Stimulated activated CD8-positive, alpha-beta memory T cell treated with anti-CD3 and anti-CD28 coated beads, Interleukin-2, amount 100 ng/mL, for 48 hours (primary cell): Measurements from ENCODE around the gene CAD.

Experiments used
- DNase-seq, 2 donors: peaks; one replicate each; pipeline ENCODE4 v3.0.0-alpha.2; 2020; ENCODE audit warnings: low read depth in 2 of 2

Gene CAD

GRCh38 chr2:27198627-27199026 is 18.5 kb upstream of the CAD start:
- no peak for DNase-seq

- DNase-seq: no peak
Measured at GRCh38 chr2:27199241-27199640, 17.9 kb upstream of the CAD start.

GRCh38 chr2:27201675-27202074 is 15.5 kb upstream of the CAD start:
- no peak for DNase-seq

GRCh38 chr2:27202854-27203253 is 14.3 kb upstream of the CAD start:
- no peak for DNase-seq

GRCh38 chr2:27203741-27204140 is 13.4 kb upstream of the CAD start:
- DNase-seq: no peak

- DNase-seq: no peak
Measured at GRCh38 chr2:27204566-27204965, 12.6 kb upstream of the CAD start.

GRCh38 chr2:27205206-27205605 is 12.0 kb upstream of the CAD start:
- no peak for DNase-seq

- DNase-seq: no peak
Measured at GRCh38 chr2:27206346-27206745, 10.8 kb upstream of the CAD start.

GRCh38 chr2:27208486-27209050 is 8.6 kb upstream of the CAD start:
- no peak for DNase-seq

- no peak for DNase-seq
Measured at GRCh38 chr2:27209621-27210401, 7.4 kb upstream of the CAD start.

- no peak for DNase-seq
Measured at GRCh38 chr2:27211241-27211942, 5.8 kb upstream of the CAD start.

- DNase-seq: peak; percentile 82 to 88
Measured at GRCh38 chr2:27211943-27212625, 5.1 kb upstream of the CAD start, which contains the start of the genes ATRAID and SLC5A6. Gene ATRAID (plus strand): TSS chr2:27212041. CDS start chr2:27212369, 328 bp downstream. Gene SLC5A6 (minus strand): TSS chr2:27212268. CDS start chr2:27207650, 4,618 bp downstream.

GRCh38 chr2:27212626-27213471 is 4.3 kb upstream of the CAD start:
- no peak for DNase-seq

GRCh38 chr2:27214941-27215340 is 2.2 kb upstream of the CAD start:
- DNase-seq: no peak

- DNase-seq: no peak
Measured at GRCh38 chr2:27216416-27217137, 592 bp upstream of the CAD start.

- no peak for DNase-seq
Measured at GRCh38 chr2:27218614-27219013, 1.4 kb downstream of the CAD start.

- DNase-seq: no peak
Measured at GRCh38 chr2:27219091-27219490, 1.9 kb downstream of the CAD start.

- DNase-seq: no peak
Measured at GRCh38 chr2:27220091-27220490, 2.9 kb downstream of the CAD start.

- DNase-seq: no peak
Measured at GRCh38 chr2:27221166-27221565, 4.0 kb downstream of the CAD start.

- no peak for DNase-seq
Measured at GRCh38 chr2:27222407-27222806, 5.2 kb downstream of the CAD start.

- no peak for DNase-seq
Measured at GRCh38 chr2:27223416-27223815, 6.2 kb downstream of the CAD start.
